Limb (tissue), 2 donors: Measurements from ENCODE around the gene CT45A6.
"Not testable (repeated sequence)": the region's sequence is repeated elsewhere in the genome, so short reads cannot be mapped to it uniquely, and the experiment has no call there.

ENCODE experiments used
- DNase-seq, 2 donors: peaks; one replicate each; pipeline ENCODE4 v3.0.0-alpha.2; 2016; ENCODE audit errors: extremely low spot score in 2 of 2

The CT45A6 gene, protein sequence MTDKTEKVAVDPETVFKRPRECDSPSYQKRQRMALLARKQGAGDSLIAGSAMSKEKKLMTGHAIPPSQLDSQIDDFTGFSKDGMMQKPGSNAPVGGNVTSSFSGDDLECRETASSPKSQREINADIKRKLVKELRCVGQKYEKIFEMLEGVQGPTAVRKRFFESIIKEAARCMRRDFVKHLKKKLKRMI

GRCh38 chrX:135802687-135803086, at the start of gene CT45A6:
CT45A6 (minus strand) TSS chrX:135802787; CDS start chrX:135798993, 3,794 bp downstream.
- DNase-seq: not testable (repeated sequence)

GRCh38 chrX:135837180-135837579, 34.6 kb upstream of the CT45A6 start, which contains the start of gene CT45A7:
CT45A7 (minus strand) TSS chrX:135837280; CDS start chrX:135833533, 3,747 bp downstream.
- not testable (repeated sequence) for DNase-seq

GRCh38 chrX:135819912-135820311, 17.3 kb upstream of the CT45A6 start, which contains the start of gene CT45A2:
CT45A2 (minus strand) TSS chrX:135820012; CDS start chrX:135816265, 3,747 bp downstream.
- DNase-seq: not testable (repeated sequence)

DNA sequence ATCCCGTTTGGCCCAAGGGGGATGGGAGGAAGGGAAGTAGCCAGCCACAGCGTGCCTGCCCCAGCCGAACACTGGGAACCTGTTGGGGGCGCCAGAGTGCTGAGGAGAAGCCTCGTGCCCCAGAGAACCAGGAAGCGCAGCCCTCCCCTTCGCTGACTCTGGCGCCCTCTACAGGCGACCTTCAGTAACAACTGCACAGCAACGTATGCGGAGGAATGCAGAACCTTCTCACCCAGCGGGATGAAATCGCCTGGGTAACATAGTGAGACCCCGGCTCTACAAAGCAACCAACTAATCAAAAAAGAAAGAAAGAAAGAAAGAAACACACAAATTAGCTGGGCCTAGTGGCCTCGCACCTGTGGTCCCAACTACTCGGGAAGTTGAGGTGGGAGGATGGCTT, 17.2 kb downstream of the CT45A6 start, which contains the start of gene CT45A5:
TSS of gene CT45A5 (minus strand) at position 101 of the 400 bp plus-strand sequence. CDS start 3,774 bp downstream, outside the sequence.
- DNase-seq: not testable (repeated sequence)

GRCh38 chrX:135768091-135768490, 34.5 kb downstream of the CT45A6 start, which contains the start of gene CT45A3:
CT45A3 (minus strand) TSS chrX:135768191; CDS start chrX:135764444, 3,747 bp downstream.
- DNase-seq: not testable (repeated sequence)

GRCh38 chrX:135744739-135745138, 57.8 kb downstream of the CT45A6 start:
- DNase-seq: not testable (repeated sequence)
